Activated gamma-delta T cell treated with anti-CD3 and anti-CD28 coated beads, Interleukin-2, amount 50 U/mL, for 16 hours (primary cell): ENCODE data around the gene LACTB.
A peak's percentile ranks its signal among the peaks of the same experiment; 100 is the strongest.

Source experiments
- DNase-seq: peaks from one replicate; pipeline ENCODE4 v3.0.0-alpha.2; 2020; ENCODE audit warnings: low read depth

Gene LACTB

DNA sequence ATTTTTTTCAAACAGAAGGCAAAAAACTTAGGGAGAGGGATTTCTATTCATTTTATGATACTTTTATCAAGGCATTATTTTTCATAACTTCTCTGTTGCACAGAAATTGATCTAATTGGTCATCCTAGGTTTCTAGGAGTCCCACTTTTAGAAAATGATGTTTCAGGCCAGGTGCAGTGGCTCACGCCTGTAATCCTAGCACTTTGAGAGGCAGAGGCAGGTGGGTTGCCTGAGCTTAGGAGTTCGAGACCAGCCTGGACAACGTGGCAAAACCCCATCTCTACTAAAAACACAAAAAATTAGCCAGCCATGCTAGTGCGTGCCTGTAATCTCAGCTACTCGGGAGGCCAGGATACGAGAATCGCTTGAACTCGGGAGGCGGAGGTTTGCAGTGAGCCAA lies 2.8 kb downstream of the LACTB start:
- no peak for DNase-seq

DNA sequence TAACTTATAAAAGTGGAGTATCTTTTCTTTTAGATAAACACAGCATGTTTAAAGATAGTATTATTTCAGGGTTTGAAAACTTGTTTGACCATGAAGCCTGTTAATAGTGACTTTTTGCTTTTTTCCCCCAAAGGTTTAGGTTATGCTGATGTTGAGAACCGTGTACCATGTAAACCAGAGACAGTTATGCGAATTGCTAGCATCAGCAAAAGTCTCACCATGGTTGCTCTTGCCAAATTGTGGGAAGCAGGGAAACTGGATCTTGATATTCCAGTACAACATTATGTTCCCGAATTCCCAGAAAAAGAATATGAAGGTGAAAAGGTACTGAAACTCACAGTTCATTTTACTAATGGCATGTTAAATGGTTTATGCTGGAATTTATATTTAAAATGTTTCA lies 5.1 kb downstream of the LACTB start:
- DNase-seq, result no peak

DNA sequence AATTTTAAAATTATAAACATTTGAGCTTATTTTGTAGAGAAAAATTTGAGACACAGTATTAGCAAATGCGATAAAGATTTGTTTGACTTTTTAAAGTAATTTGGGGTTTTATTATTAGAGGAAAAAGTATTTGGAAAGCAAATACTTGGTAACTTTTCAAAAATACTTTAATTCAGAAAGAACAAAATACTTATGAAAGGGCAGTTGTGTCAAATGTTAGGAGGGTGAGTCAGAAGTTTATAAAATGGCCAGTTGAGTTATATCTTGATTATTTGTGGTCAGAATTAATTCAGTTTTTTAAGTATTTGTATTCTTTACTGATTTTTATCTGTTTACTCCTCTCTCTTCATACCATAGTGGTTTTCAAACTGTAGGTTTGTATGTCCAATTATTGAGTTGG lies 12.1 kb downstream of the LACTB start:
- no peak for DNase-seq

DNA sequence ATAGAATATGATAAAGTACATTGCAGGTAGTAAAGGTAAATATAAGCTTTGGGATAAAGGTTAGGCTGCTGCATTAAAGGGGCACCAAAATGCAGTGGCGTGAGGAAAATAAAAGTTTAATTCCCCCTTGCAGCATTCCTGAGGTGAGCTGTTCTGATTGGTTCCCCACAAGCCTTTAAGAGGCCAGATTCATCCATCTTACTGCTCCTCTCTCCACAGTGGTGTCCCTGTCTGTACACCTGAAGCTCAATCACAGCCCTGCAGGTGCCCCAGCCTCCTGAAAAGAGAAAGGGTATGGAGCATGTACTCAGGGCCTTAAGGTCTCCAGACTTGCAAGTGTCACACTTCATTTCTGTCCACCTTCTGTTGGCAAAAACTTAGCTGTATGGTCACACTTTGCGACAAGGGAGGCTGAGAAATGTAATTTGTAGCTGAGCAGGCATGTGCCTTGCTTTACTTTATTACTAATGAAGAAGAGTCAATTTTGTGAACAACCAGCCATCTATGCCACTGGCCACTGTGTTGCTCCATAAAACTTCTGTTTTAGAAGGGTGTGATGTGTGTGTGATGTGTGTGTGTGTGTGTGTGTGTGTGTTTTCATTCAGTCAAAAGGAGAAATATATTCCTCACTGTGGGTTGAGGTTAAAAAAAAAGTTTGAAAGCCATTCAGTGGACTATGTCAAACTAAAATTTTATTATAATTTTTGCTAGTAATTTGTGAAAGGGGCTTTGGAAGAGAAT lies 12.8 kb downstream of the LACTB start:
- DNase-seq, result no peak

DNA sequence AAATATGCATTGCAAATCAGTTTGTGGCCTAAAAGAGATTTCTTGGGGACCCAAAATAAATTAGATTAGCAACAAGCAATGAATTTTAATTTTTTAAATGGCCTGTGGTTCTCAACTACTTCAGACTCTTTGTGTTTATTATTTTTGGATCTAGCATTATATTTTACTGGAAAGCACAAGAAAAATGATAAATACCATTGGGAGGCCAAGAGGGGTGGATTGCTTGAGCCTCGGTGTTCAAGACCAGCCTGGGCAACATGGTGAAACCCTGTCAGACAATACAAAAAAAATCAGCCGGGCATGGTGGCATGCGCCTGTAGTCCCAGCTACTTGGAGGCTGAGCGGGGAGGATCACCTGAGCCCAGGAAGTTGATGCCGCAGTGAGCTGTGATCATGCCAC lies 13.6 kb downstream of the LACTB start:
- DNase-seq, result no peak

DNA sequence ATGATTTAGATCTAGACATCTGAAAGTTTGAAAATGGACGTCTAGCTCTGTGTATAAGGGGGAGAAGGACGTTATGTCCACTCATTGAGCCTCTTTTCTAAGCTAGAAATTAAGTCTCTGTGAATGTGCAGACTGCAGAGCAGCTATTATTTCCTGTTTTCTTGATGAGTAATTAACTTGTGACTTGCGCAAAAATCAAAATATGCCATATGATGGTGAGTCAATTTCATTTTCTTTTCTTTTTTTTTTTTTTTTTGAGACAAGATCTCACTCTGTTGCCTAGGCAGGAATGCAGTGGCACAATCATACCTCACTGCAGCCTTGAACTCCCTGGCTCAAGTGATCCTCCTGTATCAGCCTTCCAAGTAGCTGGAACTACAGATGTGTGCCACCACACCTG lies 14.1 kb downstream of the LACTB start:
- no peak for DNase-seq

DNA sequence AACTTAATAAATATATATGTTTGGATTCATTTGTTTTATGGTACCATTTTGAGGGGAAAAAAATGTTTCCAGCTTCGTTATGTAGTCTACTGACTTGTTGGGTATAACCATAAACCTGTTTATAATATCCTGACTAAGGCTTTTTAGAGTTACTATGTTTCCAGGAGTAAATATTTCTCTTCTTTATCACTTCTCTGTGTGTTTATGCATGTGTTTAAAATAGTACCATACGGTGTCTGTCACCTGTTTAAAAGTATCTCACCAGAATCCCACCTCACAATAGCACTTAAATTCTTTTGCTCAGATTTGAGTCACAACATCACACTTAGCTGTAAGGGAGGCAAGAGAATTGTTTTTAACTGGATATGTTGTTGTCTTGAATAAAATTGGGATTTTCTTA lies 15.1 kb downstream of the LACTB start:
- DNase-seq, result no peak

DNA sequence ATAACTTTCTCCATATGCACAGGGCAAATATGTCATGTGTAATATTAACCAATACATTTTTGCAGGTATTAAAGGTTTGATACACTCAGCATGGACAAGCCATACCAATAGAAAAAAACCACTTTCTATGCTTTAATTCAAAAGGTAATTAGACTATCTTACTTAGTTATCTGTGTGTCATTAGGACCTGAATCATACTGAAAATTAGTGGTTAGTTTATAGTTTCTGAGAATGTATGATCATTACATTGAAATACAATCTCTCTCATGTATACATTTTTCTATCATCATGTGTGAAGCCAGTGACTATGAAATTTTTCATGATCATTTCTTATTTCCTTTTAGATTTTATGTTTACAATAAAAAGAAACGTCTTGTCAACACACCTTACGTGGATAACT lies 19.3 kb downstream of the LACTB start:
- DNase-seq, result no peak

DNA sequence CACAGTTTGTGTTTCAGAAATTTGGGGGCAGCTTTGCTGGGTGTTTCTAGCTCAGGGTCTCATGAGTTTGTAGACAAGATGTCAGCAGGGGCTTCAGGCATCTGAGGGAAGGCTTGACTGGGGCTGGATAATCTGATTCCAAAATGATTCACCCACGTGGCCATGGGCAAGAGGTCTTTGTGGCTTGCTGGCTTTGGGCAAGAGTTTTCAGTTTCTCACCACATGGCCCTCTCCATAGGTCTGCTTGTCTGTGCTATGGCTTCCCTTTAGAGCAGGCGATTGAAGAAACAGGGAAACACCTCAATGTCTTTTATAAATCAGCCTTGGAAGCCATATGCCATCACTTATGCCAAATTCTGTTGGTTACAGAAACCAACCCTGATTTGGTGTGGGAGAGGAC lies 23.8 kb downstream of the LACTB start:
- no peak for DNase-seq

DNA sequence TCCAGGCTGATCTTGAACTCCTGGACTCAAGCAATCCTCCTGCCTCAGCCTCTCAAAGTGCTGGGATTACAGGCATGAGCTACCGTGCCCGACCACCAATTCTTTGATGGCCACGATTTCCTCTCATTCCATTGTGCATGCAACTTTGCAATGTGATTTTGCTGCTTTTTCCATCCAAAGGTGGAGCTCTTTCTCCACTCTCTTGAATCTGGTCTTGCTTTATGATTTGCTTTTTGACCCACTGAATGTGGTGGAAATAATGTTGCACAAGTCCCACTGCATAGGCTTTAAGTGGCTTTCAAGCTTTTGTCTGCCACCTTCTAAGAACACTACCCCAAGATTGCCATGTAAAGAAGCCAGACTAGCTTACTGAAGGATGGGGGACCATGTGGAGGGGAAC lies 25.0 kb downstream of the LACTB start:
- DNase-seq, result no peak

DNA sequence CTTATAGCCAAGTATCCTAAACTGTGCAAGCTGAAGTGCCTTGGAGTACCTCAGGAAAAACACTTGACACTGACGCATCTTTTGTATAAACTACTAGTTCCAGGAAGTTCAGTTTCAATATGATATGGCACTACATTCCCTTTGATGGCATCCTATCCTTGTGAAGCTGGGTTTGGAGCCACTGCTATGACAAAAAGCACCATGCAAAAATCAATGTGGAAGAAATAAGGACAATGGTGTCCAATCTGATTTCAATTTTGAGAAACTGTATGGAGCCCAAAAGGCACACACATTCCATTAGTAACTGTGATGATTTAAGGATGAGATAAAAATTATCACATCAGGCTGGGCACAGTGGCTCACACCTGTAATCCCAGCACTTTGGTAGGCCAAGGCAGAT lies 30.0 kb downstream of the LACTB start:
- DNase-seq, result no peak

DNA sequence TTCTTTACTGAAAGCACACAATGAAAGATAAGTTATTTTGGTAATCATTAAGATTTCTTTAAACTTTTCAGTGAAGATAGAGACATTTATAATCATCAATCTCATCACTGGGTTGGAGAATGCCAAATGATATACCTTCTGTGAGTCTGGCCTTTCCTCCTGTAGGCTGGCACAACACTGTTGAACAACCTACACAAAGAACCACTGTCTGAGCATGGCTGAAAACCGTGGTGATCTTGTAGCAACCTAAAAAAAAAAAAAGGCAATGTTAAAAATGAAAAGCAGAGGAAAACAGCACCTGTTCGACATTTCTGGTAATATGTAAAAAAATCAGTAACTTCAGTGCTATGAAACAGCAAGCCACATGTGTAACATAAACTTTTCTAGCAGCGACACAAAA lies 33.8 kb downstream of the LACTB start:
- no peak for DNase-seq

DNA sequence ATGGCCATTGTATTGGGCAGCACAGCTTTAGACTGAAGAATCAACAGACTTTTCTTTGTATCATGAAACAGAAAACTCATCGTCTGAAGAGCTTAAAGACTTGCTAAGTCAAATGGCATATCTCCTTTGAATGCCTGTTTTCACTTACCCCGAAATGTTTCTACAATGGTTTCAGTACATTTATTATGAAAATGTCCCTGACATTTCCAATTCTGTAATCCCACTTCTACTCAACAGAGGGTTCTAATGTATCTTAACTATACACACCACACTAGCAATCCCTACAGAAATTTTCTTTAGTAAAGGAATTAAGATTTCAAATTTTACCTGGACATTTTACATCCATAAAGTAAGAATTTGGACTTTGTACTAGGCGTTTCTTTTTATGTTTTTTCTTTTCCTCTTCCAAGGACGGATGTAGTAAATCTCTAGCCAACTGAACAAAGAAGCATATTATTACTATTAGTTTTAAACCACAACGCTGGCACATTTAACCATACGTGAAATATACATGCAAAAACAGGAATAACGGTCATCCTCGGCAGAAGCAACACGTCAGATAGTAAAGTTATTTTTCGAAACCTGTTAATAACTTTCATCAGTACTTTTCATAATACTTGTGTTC lies 34.5 kb downstream of the LACTB start:
- no peak for DNase-seq

DNA sequence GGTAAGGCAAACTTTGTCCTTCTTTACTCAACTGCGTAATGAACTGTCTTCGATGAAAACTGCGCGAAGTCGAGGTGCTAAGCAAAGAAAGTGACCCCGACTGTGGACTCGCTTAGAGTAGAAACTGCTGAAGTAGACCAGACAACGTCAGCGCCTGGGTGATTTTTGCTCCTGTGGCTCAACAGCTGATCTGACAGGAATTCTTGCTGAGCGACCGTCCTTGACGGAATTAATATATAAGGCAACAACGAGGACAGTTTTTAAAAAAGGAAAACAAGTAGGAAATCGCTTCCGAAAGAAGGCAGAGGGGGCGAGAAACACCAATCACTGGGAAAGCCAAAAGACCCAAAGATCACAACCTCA lies 35.1 kb downstream of the LACTB start:
- DNase-seq, result no peak

DNA sequence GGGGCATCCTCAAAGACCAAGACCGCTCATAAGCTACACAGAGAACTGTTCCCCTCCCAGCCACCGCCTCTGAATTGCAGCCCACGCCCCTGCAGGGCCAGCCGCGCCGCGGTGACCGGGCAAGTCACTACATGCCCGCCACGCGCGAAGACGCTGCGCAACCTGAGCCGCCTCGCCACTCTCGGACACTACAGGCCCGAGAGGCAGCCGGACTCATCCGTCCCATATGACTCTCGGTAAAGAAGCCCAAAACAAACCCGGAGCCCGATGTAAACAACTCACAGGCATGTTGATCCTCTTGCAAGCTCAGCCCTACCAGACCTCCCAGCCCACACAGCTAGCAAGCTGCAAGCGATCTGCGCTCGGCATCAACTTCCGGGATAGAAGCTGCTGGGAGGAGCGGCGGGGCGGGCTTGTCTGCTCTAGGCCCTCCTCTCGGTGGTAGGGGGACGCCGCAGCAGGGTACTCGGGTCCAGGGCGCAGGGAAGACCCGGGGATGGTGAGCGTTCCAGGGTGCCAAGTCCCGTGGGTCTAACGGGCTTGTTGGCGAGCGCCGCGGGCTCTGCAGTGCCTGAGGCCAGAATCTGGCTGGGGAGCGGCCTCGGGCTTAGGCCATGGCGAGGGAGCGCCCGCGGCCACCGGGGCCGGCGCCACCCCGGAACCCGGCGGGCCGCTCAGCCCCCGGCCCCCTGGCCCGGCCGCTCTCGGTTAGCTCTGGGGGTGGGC lies 35.6 kb downstream of the LACTB start, which contains the start of gene RPS27L:
Gene RPS27L (minus strand): TSS at position 360 of the 726 bp plus-strand sequence. CDS start 72 bp downstream, at position 288.
- DNase-seq, result peak; percentile 79

DNA sequence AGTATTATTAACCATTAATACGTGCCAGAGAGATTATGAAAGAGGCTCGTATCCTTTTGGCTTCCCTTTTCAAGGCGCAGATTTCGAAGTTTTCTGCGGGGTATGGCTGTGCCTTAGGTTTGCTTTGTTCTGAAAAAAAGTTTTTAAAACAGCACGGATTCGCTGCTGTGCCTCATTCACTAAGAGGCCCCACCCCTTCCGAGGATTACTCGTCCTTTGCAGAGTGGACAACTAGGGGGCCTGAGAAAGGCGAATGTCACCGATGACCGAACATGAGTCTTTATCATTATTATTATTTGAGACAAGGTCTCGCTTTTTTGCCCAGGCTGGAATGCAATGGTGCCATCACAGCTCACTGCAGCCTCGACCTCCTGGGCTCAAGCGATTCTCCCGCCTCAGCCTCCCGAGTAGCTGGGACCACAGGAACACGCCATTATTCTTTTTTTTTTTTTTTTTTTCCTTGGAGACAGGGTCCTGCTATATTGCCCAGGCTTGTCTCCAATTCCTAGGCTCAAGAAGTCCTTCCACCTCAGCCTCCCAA lies 36.3 kb downstream of the LACTB start:
- DNase-seq, result no peak

DNA sequence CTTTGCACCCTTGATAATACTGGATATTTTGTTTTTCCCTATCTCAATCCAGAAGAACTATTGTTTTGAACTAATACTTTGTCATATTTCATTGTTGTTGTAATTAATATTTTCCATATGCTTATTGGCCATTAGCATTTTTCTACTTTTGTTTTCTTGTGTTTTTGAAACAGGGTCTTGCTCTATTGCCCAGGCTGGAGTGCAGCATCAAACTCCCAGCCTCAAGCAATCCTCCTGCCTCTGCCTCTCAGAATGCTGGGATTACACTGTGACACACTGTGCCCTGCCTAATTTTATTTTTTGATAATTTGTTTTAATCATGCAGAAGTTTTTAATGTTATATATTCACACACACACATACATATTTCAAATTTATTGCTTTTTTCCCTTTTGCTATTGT lies 39.0 kb downstream of the LACTB start:
- DNase-seq, result no peak

DNA sequence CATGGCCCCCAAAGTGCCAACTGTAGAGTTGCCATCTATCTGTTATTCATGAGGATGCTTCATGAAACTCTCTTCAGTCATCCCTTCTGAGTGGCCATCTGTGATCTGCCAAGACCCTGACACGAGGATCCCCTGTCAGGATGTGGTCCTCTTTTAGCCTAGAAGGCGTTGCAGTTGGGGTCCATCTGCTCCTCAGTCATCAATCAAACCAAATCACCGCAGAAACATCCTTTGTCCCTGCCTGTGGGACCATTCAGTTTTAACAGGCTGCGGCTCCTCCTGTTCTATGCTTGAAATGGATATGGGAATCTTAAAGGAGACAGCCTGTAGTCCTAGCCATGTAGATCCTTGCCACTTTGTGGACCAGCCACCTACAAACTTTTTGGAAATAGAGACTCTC lies 41.6 kb downstream of the LACTB start:
- no peak for DNase-seq

DNA sequence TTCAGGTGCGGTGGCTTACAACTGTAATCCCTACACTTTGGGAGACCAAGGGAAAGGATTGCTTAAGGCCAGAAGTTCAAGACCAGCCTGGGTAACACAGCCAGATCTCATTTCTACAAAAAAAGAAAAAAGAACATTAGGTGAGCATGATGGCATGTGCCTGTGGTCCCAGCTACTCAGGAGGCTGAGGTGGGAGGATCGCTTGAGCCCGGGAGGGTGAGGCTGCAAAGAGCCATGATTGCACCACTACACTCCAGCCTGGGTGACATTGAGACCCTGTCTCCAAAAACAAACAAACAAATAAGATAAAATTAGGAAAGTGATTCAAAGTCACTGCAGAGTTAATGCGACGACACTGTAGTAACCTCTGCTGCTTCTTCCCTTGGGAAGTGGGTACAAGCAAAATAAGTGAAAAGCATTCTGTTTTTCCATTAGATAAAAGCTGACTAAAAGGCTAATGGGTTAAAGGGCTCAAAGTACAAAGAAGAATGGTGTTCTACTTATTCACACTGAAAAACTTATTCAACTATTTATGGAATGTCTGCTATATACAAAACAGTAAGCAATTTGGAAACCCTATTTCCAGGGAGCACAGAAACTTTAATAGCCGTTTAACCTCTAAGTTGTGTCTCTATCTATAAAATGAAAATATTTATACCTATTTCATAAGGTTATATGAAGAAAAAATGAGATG lies 43.7 kb downstream of the LACTB start:
- DNase-seq, result no peak

DNA sequence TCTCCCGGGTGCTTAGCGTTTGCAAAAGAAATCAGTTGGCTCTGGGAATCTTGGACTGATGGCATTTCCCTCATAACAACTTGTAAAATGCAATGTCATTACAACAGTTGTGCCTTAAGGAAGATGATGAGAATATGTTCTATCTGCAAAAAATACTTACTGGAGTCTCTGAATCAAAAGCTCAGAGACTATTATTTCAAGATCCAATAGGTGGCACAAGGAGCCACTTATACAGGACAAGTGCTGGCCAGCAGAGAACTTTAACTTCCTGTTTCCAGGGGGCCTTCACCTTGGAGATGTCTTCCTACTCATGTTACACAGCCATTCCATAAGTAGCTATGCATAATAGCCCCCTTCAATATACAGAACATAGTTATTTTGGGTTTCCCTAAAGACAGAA lies 44.6 kb downstream of the LACTB start:
- no peak for DNase-seq

DNA sequence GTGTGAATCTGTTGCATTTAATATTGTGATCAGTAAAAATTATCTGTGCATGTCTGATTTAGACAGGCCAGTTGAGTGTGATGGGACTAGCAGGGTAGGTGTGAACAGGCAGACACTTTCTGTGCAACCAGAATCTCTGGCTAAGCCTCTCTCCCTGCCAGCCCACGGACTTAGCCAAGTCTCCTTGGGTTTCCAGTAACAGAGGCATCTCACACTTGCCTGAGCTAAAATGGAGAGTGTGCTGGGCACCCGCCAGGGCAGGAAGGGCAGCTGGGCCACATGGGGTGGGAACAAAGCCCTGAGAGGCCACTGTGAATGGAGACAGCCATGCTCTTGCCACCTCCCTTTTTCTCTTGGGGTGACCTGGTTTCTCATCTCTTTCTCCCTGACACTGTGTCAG lies 48.1 kb downstream of the LACTB start:
- no peak for DNase-seq

DNA sequence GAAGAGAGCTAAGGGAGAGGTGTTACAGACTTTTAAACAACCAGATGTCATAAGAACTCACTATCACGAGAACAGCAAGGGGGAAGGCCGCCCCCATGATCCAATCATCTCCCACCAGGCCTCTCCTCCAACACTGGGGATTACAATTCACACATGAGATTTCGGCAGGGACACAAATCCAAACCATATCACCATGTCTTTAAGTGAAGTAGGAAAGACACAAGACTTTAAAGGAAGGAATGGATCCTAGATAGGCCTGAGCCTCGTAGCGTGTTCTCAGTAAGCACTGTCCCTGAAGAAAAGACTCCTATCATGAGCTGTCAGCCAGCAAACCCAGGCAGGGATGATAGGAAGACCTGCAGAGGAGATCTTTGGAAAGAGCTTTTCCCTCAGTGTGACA lies 50.7 kb downstream of the LACTB start:
- no peak for DNase-seq
